ENCODE results near the gene ENTHD1.

GRCh38 chr22:39743935-39744334 is 149.6 kb downstream of the ENTHD1 start:
- TF ChIP-seq CTCF (IDR thresholded peaks at IDR 0.05), result no peak
- TF ChIP-seq POLR2A (IDR thresholded peaks at IDR 0.05), result no peak
